CD4-positive, alpha-beta T cell treated with Interleukin-4 for 4 hours (primary cell): Measurements from ENCODE around the gene PARL.

ENCODE experiments used
- DNase-seq: peaks from one replicate; pipeline ENCODE4 v3.0.0-alpha.2; 2020

Gene PARL

GRCh38 chr3:183845608-183846288 is 38.9 kb downstream of the PARL start:
- DNase-seq, result no peak

DNA sequence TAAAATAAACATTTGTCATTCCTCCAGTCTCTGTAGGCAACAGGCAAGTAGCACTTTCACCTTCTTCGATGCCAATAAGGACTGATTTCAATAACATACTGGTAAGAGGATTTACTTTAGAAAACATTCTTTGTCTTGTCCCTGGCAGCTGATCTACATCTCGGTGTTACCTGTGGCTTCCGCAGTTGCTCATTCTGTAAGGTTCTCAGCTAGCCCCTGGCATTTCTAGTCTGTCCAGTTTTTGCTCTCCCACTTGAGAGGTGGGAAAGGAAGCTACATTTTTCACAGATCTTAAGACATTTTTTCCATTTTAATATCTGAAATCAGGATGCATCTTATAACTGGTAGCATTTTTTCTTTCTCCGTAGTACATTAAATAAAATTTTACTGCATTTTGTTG is 39.6 kb downstream of the PARL start:
- no peak for DNase-seq

GRCh38 chr3:183844606-183845005 is 40.1 kb downstream of the PARL start:
- no peak for DNase-seq

DNA sequence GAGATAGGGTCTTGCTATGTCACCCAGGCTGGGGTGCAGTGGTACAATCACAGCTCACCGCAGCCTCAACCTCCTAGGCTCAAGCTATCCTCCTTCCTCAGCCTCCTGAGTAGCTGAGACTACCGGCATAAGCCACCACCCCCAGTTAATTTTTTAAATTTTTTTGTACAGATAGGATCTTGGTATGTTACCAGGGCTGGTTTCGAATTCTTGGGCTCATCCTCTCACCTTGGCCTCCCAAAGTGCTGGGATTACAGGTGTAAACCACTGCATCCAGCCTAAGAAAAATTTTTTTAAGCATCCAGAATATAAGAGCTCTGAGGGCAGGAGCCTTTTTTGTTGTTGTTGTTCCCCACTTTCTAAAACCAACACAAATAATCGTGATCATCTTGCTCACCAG is 44.9 kb downstream of the PARL start:
- DNase-seq, result no peak

GRCh38 chr3:183837894-183838293 is 46.8 kb downstream of the PARL start:
- no peak for DNase-seq

GRCh38 chr3:183837390-183837789 is 47.3 kb downstream of the PARL start:
- DNase-seq, result no peak

DNA sequence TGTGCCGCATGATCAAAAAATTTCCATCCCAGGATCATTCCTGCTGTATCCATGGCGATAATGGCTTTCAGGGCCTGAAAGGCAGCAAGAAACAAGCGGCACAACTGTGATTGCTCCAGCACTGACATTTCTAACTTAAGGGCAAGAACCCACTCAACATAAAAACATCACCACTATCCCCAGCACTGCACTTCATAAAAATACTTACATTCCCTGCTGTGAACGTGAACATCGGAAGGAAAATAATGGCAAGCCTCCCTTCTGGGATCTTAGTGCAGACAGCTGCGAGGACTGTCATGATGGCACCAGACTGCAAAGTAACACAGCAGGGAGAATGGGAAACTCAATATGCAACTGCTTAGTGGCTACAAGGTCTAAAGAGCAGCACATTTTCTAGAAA is 51.2 kb downstream of the PARL start:
- no peak for DNase-seq

DNA sequence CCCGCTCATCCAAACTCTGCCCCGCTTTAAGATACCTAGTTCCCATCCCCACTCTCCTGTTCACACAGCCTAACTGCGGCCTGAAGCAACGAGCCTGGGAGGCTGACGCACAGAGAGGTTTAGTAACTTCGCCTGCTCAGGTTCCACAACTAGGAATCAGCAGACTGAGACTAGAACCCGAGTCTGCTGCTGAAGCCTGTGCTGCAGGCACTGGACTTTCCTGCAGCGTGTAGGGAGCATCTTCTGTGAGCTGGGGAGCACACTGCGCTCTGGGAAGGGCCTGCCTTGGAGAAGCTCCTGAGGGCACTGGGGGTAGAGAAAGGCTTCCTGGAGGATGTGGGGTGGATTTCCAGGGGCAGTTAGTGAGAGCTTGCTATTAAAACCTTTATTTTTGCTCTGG is 54.5 kb downstream of the PARL start:
- DNase-seq, result no peak

GRCh38 chr3:183829466-183829865 is 55.2 kb downstream of the PARL start:
- no peak for DNase-seq

DNA sequence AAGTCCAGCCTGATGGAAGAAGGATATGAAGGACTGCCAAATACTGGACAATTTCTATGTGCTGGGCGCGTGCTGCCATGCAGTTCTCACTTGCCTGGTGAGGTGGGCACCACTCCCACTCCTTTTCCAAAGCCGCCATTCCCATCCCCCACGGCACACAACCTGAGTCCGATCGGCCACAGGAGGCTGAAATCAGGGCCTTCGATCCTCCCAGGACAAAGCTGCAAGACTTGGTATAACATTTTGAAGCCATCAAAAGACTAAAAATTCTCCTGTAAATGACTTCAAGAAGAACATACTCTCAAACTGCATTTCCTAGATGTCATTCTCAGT is 56.2 kb downstream of the PARL start:
- no peak for DNase-seq

DNA sequence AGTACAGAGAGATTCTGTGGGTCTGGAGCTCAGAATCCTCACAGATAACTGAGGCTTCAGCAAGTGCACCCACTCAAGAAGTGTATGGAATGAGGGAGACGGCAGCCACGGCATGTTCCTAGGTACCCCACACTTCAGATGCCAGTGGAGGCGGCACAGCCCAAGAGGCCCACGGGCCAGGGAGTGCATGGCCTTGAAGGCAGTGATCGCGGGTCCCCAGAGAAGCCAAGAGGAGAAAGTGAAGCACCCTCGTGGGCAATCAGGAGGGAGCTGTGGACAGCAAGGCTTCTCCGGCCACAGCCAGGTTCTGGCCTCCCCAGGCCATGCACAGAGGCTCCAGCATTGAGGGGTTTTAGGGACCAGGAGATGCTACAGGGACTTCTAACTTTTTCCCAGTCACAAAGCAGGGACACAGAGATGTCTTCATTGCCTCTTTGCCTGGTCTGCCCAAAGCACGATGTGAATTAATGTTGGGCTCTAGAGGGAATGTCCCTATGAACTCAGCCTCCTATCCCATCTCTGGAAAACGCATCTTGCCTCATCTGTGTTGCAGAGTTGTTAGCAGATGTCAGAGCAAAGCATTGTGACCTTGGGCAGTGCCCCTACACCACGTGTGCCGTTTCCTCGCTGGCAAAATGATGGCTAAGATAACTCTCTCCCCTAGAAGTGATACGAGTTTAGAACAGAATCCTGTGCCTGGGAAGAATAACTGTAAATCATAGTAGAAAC is 56.7 kb downstream of the PARL start:
- DNase-seq, result no peak

GRCh38 chr3:183826448-183827250 is 58.0 kb downstream of the PARL start:
- DNase-seq, result no peak

DNA sequence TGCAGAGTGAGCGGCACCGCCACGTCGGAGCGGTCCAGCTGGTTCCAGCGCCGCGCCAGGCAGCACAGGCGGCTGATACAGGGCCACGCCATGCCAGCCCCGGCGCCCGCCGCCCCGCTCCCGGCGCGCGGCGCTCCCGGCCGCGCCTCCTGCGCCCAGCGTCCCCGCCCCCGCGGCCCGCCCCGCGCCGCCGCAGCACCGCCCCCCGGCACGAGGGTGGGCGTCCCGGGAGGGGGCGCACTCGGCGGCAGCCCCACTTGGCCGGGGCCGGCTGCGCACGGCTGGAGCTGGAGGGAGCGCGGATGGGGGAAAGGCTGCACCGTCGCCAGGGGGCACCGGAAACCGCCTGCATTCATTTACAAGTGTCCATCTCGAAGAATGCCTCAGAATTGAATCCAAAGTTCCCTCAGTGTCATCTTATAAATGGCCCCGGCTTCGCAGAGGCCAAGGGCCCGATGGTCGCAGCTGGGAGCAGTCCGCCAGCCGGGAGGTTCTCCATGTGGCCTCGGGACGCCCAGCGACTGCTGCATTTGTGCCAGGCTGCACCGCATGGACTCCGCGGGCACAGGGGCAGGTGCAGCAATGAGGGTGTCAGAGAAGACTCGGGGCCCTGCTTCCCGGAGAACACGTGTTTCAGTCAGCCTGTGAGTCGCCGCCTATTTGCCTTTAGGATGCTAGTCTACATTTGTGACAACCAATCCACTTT is 59.1 kb downstream of the PARL start, which contains the start of gene MAP6D1:
Gene MAP6D1, minus strand, starts transcription at position 122 of the 706 bp plus-strand sequence. Its CDS starts 30 bp downstream, at position 92.
- DNase-seq, result peak; percentile 25

- DNase-seq, result no peak
Observed at GRCh38 chr3:183824761-183825455, 59.8 kb downstream of the PARL start.

- no peak for DNase-seq
Observed at GRCh38 chr3:183823963-183824362, 60.7 kb downstream of the PARL start.

- DNase-seq, result no peak
Observed at GRCh38 chr3:183822631-183823030, 62.0 kb downstream of the PARL start.

DNA sequence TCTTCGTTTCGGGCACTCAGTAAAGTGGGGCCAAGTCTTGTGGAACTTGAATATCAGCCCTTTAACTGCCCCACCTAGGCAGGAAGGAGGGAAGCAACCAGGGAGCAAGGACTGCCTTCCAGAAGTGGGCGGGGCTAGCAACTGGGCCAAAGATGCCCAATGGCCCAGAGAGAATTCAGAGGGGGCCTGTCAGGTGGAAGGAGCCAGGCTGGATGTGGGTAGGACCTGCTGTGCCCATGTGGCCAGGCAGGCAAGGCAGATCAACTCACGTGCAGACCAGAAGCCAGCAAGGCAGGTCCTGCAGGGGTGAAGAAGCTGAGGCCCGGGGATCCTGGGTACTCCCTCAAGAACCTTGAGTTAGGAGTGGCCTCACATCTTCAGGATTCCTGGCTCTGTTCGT is 64.8 kb downstream of the PARL start:
- DNase-seq, result no peak

- no peak for DNase-seq
Observed at GRCh38 chr3:183818706-183819624, 65.7 kb downstream of the PARL start.

GRCh38 chr3:183818041-183818620 is 66.5 kb downstream of the PARL start:
- no peak for DNase-seq

- DNase-seq, result no peak
Observed at GRCh38 chr3:183817639-183818038, 67.0 kb downstream of the PARL start.
